SIG-M5 treated with dmso at 0.1 percent for 504 hours (cell line): Measurements from ENCODE around the gene CYB5RL.
"Not testable (repeated sequence)": the region's sequence is repeated elsewhere in the genome, so short reads cannot be mapped to it uniquely, and the experiment has no call there.

Experiments used
- DNase-seq: peaks from one replicate; lab custom pipeline; 2025; ENCODE audit not compliant: unreplicated experiment; lab: John Stamatoyannopoulos, UW

CYB5RL gene

DNA sequence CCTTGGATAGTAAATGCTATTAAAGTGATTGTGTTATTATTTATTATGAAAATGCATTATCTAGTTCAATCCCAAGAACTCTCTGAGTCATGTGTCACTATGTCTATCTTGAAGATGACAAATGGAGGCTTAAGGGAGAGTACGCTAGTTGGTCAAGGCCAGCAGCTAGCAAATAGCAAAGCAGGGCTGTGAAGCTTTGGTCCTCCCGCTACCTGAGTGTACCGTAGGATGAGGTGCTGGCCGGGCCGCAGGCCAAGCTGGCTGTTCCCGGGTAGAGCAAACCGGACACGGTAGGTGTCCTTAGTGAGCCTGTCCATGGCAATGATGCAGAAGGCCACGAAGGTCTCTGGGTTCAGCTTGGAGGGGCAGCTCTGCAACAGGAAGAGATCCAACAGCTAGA, 9.3 kb downstream of the CYB5RL start:
- DNase-seq: no peak

DNA sequence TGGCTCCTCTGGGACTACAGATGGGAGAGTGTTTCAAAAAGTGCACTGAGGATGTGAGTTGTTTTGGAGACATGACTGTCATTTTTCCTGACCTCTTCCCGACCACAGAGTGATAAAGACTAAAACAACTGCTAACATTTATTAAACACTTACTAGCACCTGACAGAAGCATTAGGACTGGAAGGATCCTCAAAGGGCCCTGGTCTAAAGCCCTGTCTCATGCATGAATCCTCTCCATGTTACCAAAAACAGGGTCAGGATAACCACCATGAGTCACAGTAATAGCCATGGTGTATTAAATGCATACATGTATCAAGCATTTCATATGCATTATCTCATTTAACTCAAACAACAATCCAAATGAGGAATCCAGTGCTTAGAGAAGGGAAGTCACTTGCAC, 11.5 kb downstream of the CYB5RL start:
- no peak for DNase-seq

DNA sequence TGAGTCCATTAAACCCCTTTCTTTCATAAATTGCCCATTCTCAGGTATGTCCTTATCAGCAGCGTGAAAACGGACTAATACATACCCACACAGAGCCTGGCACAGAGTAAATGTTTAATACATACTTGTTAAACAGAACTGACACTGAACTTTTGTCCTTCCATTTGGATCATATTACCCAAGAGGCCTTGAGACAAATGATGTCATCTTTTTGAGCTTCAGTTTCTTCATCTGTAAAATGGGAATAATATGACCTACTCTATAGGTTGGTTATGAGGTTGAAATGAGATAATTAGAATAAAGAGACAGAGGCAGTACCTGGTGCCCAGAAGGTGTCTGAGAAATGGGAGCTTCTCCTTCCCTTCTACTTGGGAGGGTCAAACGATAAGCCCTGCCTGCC, 13.8 kb downstream of the CYB5RL start:
- DNase-seq: no peak

DNA sequence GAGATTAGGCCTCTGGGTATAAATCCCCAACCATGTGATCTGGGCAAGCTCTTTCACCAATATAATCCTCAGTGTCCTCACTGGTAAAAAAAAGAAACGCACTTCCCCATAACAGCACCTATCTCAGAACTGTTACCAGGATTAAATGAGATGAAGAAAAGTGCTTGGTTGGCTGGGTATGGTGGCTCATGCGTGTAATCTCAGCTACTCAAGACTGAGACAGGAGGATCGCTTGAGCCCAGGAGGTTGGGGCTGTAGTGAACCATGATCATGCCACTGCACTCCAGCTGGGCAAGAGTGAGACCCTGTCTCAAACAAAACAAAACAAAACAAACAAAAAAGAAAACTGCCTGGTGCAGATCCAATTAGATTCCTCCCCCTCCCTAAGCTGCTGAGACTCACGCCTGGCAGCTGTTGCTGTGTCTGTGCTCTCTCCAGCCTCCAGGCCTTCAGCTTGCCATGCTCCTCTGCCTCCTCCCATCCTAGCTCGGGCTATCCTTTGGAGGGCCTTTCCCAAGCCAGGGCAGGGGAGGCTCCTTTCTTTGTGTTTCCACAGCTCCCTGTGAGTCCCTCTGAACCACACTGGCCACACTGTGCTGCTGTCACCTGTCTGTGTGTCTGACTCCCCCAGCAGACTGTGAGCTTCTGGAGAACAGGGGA, 19.0 kb downstream of the CYB5RL start:
- DNase-seq: no peak

DNA sequence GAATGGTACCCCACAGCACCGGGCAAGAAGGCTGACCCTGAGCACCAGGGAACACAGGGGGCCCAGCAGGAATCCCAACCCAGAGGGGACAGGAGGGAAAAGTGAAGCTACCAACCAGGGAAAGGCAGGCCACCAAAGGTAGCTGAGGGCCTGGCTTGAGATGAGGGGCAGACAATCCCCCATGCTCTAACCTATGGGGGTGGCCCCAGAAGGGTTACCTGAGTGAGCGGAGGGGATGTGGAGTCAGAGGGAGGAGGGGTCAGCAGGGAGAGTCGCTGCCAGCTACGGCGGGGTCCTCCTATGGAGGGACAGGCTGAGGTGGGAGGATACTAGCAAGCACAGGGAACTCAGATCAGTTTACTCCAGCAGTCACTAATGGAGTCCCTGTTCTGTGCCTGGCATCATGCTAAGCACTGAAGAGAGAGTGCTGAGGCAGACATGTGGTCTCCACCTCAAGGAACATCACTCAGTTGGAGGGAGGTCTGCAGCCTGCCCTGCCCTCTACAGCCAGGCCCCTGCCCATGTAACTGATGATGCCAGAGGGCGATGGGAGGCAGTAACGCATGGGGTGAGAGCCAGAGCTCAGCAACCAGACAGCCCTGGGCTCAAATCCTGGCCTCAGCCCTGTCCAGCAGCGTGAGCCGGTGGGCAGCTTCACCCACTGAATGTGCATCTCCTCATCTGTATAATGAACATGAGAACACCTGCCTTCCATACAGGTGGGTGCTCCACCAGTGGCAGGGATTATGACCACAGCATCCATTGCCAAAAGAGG, 21.3 kb downstream of the CYB5RL start:
- DNase-seq: no peak

DNA sequence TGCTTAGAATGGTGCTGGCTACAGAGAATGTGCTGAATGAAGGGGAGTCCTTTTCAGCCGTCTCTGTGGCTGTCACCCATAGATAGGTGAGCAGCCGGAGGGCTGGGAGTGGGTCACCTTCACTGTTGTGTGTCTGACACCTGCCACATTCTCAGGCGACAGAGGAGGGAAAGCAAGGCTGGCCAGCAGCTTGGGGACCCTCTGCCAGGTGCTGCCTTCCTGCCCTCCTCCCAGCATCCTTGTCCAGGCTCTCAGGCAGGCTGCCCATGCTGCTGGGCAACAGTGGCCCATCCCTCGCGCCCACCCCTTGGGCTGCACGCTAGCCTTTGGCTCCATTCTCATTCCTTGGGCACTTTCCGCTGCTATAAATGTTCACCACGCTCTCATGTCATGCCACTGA, 22.1 kb downstream of the CYB5RL start:
- no peak for DNase-seq

DNA sequence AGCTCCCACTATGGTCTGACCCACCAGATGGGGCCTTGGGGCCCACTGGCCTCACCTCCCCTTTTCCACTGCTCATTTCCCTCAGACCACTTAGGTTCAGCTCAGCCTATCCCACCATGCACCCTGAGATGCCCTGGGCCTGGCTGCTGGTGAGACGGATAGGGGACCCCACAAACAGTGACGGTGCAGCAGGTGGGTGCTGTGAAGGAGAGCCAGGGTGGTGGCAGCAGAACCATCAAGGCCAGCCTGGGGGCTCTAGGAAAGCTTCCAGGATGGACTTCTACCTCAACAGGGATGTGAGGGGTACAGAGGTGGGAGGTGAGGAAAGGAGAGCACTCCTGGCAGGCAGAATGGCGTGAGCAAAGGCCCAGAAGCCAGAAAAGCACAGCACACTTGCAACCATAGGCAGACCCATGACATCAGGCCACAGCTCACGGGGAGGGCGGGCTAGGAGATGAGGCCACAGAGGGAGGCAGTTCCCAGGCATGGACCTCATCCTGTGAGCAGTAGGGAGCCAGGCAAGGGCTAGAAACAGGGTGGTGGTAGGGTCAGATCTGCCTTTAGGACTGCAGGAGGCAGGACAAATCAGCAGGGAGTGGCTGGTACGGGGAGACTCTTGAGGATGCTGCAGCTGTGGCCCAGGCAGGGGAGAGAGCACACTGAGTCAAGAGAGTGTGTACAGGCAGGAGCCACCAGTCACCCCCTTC, 23.1 kb downstream of the CYB5RL start:
- no peak for DNase-seq

DNA sequence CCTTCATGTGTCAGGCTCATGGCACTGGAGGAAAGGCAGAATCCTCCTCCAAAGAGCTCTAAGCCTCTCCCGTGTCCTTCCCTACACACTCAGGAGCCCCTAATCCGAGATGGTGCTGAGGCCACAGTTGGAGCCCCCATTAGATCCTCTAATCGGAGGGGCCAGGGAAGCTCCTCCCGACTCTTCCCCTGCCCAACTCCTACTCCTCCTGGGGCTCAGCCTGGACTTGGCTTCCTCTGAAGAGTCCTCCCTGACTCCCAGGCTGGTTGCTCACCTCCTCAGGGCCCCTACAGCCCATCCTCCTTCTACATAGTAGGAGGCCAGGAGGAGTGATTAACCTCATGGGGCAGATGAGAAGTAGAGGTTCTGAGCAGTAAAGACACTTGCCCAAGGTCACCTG, 25.7 kb downstream of the CYB5RL start:
- no peak for DNase-seq

DNA sequence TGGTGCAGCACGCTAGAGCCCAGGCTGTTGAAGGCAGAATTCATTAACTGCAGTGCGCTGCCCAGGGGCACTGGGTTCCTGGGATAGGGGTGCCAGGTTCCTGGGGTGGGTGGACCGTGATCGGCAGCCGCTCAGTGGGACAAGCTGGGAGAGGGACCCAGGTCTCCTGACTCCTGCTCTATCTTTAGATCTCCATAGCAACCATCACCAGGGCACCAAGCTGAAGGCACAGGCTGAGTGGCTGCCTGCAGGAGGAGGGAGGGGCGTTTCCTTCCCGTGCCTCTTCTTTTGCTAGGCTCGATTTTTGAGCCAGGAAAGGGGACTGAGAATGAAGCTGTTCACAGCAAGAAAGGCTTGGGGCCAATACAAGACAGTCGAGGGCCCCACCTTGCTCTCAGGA, 26.1 kb downstream of the CYB5RL start:
- DNase-seq: no peak

DNA sequence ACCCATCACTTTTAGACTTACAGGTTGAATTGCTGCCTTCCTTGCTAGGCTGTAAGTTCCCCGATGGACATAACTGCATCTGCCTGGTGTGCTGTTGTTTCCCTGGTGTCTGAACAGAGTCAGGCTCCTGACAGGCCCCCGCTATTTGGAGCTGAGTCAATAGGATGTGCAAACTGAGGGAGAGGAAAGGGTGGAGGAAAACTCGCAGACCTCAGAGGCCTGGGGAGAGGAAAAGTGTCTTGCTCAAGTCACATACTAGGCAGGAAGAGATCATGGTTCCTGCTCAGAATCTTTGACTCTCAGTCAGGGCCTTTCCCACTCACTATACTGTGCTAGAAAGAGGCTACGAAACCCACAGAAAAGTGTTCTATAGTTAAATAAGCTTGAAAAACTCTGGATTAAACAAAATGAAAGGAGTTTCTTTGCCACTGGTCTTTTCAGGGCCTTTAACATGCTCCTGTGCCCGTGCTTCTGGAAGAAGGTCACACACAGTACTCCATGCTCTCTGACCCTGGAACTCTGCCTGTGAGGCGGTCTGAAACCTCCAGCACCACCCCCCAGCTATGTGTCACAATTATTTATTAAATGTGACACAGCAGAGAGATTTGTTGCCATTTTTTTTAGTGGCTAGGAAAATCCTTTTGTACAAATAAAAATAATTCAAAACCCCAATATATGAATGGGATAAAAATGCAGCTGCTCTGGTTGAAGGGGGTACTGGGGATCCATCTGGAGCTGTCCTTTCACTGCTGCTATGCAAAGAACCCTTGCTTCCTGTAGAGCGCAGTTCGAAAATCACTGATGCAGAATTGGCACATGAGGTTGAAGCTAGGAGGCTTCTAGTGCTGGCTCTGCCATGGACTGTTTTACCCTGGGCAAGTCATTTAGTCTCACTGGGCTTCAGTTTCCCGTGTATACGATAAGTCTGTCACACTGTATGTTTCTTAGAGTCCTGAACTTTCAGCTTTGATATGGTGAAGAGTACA, 26.9 kb downstream of the CYB5RL start:
- no peak for DNase-seq

DNA sequence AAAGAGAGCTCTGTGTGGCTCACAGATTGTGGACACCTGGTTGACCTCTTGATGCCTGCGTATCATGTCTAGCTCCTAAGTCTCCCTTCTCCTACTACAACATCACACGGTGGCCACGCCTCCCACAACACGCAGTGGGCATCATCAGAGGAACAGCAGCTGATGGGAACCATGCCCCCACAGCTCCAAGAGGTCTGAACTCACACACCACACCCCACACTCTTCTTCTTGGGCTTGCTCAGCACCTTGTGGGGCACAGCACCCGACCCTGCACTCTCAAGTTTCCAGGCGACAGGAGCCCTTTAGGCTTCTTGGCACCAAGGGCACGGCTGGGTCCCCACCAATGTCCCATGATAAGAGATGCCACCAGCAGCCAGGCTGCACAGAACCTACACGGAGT, 28.2 kb downstream of the CYB5RL start:
- no peak for DNase-seq

DNA sequence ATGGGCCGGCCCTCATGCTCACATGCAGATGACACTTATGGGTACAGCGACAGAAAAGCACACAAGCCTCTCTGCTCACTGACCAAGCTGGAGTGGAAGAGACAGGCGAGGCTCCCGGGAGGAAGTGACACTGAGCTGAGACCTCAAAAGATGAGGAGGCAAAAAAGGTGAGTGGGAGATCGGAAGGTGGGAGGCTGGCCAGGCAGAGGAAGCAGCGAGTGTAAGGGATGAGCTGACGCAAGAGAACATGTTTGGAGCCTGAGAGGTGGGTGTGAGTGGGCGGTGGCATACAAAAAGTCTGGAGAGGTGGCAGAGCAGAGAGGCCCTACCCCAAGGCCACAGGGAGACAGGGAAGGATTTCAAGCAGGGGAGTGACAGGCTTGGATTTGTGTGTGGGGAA, 28.8 kb downstream of the CYB5RL start:
- no peak for DNase-seq

DNA sequence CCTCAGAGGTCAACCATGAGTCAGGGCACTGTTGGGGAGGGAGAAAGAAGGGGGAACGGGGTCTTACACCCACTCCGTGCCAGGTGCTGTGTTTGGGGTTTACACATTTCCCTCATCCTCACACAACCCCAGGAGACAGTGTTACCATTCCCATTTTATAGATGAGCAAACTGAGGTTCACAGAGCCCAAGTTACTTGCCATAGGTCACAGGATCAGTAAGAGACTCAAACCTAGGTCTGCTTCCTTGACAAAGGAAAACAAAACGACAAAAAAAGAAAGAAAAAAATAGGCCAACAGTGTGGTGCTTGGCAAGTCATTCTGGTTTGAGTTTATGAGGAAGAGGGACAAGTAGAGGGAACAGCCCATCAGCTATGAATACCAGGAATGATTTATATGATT, 30.8 kb downstream of the CYB5RL start:
- no peak for DNase-seq

DNA sequence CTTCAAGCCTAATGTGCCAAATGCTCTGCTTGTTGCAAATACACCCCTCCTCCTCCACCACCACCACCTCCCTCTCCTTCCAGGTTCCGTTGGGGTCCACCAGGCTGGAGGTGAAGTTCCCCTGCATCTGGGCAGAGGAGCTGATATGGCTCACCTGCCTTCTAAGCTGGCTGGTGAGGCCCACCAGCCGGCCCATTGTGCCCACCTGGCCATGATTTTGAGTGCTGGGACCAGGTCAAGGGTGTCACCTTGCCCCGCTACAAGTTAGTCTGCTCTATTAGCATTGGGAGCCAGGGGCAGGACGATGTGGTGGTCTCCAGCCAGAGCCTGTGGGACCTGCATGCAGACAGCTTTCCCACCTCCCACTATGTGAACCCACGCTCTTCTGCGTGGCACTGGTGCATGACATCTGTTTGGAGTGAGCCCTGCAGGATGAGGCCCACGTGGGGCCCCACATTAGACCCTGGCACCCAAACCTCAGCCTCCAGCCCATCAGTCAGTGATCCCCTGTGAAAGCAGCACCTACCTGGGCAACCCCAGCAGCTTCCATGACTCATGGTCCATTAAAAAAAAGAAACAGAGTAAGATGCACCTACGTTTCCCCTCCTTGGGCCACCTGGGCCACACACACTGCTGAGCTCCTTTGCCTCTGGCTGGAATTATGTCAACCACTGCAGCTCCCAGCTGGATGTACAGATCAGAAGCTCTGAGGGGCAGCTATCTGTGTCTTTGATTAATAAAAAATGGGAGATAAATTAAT, 31.4 kb downstream of the CYB5RL start:
- DNase-seq: no peak

DNA sequence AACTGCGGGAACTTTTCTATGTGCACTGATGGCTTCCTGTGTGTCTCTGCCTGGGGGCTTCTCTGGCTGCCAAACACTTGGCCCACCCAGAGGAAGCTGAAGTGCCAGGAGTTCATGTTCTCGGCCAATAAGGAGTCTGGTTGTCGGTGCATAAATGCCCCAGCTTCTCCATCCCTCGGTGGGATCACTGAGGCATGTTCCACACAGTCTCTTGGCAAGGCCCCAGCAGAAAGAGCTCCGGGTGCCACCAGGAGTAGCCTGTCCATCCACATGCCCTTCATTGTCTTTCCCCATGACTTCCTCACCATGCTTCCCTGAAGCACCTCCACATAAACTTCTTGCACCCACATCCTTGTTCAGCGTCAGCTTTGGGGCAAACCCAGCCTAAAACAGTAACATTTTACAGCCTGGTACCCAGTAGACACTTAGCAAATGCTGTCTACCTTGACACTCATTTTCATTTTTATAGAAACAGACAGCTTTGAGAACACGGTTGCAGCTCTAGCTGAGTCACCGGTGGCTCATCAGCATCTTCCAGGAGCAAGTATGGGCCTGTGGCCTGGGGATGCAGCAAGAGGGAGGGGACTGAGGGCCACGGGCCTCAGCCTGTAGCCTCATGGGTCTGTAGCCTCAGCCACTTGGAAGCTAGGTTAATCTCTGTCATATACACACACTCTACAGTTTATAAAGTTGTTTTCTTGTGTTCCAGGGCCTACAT, 32.2 kb downstream of the CYB5RL start:
- DNase-seq: no peak

DNA sequence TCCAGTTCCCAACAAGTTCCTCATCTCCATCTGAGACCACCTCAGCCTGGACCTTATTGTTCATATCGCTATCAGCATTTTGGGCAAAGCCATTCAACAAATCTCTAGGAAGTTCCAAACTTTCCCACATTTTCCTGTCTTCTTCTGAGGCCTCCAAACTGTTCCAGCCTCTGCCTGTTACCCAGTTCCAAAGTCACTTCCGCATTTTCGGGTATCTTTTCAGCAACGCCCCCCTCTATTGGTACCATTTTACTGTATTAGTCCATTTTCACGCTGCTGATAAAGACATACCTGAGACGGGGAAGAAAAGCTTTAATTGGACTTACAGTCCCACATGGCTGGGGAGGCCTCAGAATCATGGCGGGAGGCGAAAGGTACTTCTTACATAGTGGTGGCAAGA, 33.5 kb downstream of the CYB5RL start:
- DNase-seq: not testable (repeated sequence)

DNA sequence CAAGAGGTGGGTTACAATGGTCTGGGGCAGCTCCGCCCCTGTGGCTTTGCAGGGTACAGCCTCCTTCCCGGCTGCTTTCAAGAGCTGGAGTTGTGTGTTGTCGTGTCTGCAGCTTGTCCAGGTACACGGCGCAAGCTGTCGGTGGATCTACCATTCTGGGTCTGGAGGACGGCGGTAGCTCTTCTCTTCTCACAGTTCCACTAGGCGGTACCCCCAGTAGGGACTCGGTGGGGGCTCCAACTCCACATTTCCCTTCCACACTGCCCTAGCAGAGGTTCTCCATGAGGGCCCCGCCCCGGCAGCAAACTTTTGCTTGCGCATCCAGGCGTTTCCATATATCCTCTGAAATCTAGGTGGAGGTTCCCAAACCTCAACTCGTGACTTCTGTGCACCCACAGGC, 34.7 kb downstream of the CYB5RL start:
- no peak for DNase-seq

DNA sequence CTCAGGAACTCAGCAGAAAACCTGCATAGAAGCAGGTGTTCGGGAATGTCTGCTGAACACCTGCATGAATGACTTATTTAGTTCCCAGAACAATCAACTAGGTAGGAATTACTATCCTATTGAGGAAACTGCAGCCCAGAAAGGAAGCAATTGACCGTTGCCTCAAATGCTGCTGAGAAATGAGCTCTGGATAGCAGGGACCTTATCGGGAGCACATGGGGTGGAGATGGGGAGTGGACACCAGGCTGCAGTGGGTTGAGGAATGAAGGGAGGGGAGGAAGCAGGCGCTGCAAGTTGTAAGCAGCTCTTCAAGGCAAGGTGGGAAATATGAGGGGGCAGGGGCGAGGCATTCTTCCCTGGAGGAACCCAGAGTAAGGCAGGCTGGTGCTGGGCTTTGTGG, 36.3 kb downstream of the CYB5RL start:
- DNase-seq: no peak

DNA sequence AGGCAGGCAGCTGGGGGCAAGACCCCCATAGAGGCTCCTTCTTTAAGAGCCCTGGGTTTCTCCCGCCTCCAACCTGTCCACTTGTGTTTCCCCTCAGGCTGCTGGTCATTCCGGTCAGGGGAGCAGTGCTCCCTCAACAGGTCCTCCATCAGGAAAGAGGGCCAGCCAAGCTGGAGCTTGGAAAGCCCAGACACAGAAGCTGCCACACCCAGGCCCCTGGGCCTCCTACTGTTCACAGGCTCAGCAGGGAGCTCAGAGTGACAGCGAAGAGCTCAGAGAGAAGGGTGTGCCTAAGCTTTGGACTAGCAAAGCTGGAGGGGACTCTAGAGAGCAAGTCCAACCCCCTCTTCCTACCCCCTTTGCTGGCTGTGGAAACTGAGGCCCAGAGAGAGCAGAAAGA, 36.8 kb downstream of the CYB5RL start:
- DNase-seq: no peak
